Measurements from ENCODE around the gene PPM1E.
A peak's percentile ranks its signal among the peaks of the same experiment; 100 is the strongest.
"Not testable (repeated sequence)": the region's sequence is repeated elsewhere in the genome, so short reads cannot be mapped to it uniquely, and the experiment has no call there.

Gene PPM1E

DNA sequence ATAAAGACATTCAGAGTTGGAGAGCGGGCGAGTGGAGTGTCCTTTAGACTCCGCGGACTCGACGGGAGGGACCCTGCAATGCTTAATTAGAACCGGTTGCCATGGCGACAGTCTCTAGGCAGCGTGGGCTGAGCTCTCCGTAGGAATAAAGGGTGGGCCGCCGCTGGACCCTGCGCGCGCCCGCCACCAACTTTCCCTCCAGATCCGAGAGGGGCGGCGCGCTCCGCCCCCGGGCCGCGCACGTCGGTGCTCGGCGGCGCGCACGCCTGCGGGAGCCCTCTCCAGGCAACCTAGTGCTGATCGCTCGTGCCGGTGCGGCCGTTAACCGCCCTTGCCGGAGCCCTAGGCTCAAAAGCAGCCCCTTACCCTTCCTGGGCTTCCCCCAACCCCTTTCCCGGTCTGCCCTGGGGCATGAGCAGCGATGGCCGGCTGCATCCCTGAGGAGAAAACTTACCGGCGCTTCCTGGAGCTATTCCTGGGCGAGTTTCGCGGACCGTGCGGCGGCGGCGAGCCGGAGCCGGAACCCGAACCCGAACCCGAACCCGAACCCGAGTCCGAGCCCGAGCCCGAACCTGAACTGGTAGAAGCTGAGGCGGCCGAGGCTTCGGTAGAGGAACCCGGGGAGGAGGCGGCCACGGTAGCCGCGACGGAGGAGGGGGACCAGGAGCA is at the start of gene PPM1E:
TSS of gene PPM1E (plus strand) at position 278 of the 669 bp plus-strand sequence.
- DNase-seq = peak; percentile 79

DNA sequence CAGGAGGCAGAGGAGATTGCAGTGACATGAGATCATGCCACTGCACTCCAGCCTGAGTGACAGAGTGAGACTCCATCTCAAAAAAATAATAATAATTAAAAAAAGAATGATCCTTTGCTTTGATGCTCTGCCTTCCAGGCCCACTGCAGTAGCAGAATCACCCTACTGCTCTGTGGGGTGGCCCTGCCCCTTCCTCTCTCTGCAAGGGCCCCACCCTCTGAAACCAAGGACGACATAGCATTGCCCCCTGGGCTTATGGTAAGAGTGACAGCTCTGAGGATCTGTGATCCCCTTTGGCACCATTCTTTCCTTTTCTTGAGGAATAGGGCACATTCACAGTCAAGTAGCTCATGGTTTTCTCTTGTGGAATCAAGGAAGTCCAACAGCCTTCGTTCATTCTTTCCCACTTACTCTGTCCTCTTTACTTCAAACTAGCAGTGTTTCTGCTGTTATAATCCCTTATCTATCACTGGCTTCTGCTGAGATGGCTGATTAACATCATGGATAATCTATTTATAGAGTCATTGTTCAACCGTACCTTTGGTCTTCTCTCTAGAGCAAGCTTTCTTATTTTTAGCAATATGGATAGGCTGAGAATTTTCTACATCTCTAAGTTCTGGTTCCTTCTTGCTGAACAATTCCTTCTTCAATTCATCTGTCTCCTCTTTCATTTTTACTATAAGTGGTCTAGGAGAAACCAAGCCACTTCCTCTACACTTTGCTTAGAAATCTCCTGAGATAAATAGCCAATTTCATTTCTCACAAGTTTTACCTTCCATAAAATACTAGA is 49.1 kb upstream of the PPM1E start:
- DNase-seq = no peak

DNA sequence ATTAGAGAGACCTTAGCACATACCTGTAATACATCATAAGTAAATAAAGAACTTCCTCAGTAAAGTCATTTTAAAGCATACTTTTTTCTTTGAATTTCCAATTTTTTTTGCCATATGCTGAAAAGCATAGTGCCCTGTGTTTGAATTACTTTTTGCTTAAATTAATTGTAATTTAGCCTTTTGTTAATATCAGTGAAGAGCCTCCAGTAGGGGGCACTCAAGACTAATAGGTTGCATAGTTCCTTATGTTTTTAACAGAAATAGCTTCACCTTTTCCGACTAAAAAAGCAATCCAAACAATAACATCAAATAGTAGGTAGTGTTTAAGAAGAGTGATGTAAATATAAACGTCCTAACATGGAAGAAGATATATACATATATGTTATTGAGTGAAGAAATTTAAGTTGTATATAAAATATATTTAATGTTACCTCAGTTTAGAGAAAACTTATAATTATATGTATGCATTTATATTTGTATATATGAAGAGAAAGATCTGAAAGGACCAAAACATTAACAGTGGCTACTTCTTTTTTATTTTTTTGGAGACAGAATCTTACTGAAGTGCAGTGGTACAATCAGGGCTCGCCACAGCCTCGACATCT is 44.6 kb upstream of the PPM1E start:
- DNase-seq = peak; percentile 4

DNA sequence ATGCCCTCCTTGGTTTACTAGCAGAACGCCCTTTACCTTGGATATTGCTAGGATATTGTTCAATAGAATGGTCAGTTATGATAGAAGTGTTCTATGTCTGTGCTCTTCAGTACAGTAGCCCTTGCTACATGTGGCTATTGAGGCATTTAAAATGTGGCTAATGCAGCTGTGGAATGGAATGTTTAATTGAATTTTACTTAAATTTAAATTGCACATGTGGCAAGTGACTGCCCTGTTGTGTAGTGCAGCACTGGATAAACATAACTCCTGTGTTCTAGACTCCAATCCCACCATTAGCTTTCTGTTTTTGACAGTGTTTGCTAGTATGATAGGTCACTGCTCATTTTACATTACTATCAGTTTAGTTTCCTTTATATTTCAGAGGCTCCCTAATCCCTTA is 33.4 kb upstream of the PPM1E start:
- no peak for DNase-seq

DNA sequence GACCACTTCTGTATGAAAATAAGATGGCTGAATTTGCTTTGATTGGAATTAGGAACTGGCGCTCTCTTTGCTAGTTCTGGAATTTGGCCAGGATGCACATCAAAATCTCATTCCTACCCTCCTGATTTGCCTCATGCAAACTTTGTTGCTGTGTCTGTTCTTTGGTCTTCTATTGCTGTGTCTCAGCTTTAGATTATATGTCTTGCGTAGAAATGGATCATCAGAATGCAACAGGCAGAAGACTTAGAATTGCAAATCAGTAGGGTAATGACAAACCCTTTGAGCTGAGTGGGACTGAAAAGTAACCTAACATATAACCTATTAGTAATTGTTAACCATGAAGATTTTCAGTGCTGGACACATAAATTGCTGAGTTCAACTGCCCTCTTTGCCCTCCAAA is 33.0 kb upstream of the PPM1E start:
- no peak for DNase-seq

DNA sequence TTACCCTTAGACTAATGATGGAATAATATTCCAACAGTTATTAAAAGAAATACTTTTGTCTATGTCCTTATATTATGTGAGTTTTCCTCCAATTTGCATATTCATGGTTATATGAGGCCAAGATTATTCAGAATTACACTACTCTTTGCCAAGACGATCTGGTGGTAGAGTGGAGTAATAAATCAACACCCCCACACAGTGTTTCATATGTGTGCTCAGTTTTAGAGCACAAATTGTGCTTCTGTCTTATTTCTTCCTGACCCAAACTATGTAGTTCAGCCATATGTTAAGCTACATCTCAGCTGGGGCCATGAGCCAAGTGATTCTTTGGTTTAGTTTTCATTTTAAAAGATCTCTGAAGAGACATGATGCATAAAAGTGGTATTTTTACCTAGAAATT is 26.9 kb upstream of the PPM1E start:
- DNase-seq = no peak

DNA sequence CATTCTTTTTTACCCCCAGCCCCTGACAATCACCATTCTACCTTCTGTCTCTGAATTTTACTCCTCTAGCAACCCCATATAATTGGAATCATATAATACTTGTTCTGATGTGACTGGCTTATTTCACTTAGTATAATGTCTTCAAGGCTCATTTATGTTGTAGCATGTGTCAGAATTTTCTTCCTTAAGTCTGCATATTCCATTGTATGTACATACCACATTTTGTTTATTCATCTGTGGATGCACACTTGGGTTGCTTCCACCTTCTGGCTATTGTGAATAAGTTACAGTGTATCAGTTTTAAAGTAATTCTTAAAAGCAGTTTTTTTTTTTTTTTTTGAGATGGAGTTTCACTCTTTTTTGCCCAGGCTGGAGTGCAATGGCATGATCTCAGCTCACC is 24.7 kb upstream of the PPM1E start:
- DNase-seq = no peak

DNA sequence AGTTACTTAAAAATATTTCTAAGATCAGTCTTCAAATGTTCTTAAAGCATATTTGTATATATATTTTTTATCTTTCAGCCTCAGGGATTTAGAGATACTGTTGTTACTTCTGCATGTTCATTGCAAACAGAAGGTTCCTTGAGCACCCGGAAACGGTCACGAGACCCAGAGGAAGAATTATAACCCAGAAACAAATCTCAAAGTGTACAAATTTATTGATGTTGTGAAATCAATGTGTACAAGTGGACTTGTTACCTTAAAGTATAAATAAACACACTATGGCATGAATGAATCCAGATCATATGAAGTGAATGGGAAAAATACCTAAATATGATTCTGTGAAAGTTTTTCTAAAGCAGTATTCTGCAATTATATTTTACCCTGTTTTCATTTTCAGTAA is 21.6 kb upstream of the PPM1E start:
- no peak for DNase-seq

DNA sequence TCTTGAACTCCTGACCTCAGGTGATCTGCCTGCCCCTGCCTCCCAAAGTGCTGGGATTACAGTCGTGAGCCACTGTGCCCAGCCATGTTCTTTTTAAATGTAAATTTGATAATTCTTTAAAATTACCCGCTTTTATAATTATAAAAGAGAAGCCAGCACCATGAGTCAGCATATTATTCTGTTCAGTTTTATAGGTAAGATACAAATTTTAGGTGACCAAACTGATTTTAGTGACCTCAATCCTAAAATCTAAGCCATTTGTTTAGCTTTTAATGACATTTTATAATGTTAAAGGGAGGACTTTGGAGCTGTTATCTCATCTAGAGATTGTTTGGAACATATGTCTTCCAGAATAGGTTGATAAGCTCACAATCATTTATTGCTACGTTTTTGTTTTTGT is 20.8 kb upstream of the PPM1E start:
- no peak for DNase-seq

DNA sequence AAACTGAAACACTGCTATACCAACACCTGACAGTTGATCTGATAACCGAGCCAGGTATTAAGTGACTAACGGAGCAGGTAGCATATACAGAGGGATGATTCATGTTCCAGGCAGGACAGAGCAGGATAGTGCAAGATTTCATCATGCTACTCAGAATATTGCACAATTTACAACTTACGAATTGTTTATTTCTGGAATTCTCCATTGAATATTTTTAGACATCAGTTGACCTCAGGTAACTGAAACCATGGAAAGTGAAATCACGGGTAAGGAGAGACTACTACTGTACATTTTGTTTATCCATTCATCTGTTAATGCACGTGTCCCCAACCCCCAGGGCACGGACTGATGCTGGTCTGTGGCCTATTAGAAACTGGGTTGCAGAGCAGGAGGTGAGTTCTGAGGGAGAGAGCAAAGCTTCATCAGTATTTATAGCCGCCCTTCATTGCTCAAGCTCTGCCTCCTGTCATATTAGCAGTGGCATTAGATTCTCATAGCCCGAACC is 14.5 kb upstream of the PPM1E start:
- no peak for DNase-seq

DNA sequence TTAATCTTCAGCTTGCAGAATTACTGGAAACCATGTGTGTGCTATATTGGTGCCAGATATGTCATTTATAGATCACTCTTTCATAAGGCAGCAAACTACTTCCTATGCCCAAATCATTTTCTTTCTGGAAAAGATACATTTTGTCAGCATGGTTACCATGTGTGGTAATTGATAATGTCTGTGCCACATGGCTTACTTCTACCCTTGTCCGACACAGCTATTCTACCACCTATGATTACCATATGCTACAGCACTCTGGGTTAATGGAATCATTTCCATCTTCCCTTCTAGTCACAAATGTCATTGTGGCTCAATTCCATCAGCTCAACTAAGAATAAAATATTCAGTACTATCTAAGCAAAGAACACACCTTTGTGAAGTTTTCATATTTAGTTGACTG is 8.0 kb upstream of the PPM1E start:
- DNase-seq = no peak

DNA sequence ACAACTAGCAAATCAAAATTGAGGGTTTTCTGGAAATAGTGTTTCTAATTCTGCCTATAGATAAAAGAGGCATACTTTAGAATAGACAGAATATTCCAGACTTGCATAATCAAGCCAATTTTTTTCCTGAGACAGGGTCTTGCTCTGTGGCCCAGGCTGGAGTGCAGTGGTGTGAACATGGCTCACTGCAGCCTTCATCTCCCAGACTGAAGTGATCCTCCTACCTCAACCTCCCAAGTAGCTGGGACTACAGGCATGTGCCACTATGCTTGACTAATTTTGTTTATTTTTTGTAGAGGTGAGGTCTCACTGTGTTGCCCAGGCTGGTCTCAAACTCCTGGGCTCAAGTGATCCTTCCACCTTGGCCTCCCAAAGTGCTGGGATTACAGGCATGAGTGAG is 6.0 kb upstream of the PPM1E start:
- not testable (repeated sequence) for DNase-seq

DNA sequence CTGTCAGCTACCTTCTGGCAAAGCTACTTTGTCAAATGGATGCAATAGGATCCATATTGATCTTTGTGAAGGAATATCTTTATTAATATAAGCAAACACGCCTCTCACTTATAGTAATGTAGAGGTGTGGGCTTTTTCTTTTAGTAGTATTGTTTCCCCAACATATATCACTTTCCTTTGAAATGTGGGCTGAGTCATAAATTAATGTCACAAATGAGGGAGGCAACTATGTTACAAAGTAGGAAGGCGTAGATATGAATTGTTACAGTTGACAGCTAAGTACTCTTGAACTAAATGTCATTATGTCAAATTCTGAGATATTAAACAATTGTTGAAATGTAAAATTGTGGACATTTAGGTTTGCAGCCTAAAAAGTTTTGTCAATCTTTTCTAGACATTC is 2.6 kb upstream of the PPM1E start:
- DNase-seq = no peak

DNA sequence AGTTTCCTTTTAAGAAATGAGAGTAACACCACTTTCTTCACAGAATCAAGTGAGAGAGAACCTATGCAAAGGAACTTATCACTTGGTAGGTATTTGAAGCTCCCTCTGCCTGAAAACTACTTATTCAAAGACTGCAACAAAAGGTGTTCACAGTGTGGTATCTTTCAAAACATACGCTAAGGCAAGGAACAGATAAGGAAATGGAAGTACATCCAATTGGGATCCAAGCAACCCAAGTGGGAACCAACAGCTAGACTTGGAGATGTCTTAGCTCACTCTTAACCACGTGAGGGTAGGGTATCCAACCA is 431 bp upstream of the PPM1E start:
- no peak for DNase-seq

DNA sequence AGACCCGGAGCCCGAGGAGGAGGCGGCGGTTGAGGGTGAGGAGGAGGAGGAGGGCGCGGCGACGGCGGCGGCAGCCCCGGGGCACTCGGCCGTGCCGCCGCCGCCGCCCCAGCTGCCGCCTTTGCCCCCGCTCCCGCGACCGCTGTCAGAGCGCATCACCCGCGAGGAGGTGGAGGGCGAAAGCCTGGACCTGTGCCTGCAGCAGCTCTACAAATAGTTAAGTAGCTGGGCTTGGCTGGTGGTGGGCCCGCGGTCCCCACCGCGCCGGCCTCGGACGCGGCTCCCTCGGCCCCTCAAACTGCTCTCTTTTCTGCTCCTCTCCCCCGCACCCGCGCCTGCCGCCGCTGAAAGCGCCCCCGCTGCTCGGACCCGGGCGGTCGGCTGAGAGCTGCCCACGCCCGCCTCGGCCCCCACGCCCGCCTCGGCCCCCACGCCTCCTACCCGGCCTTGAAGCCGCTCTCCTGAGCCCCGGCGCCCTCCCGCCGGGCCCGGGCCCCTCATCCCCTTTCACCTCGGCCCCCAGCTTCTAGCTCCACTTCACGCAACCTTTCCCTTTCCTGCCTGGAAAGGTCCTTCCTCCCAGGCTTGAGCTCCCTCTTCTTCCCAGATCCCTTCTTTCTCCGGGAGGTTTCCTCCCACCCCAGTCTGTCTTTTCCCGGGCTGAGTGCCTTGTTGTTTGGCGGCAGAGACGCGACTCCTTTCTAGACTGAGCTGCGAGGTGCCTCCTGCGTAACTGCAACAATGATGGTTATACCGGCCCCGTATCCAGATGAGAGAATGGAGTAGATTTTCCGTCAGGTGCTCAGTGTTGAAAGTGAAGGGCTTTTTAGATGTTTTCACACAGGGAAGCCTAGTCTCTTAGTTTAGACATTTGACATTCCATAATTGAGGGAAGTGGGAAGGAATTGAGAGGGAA is 850 bp downstream of the PPM1E start:
- no peak for DNase-seq

DNA sequence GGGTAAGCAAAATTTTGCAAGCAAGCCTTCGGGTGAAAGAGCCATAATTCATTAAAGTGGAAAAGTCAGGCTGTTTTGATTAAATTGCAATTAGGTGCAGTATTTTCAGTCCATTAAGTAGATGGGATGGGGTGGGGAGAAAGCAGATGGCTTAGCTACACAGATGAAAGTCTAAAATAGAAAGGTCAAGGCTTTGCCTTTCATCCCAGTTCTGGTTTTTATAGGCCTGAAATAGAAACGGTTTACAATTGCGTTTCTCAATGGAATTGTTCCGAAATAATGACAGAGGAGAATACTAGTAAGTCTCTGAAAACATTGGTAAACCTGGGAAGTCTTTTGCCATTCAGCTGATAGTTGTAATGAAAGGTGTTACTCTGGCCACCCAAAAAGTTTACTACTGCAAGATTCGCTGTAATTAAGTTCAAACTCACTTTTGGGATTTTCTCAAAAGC is 1.5 kb downstream of the PPM1E start:
- no peak for DNase-seq

DNA sequence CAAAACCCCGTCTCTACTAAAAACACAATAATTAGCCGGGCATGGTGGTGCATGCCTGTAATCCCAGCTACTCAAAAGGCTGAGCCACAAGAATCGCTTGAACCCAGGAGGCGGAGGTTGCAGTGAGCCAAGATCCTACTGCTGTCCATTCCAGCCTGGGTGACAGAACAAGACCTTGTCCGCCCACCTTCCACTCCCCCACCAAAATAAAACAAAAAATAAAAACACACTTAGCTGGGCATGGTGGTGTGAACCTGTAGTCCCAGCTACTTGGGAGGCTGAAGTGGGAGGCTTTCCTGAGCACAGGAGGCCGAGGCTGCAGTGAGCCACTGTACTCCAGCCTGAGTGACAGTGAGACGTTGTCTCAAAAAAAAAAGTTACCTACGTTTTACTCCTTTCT is 3.2 kb downstream of the PPM1E start:
- DNase-seq = no peak

DNA sequence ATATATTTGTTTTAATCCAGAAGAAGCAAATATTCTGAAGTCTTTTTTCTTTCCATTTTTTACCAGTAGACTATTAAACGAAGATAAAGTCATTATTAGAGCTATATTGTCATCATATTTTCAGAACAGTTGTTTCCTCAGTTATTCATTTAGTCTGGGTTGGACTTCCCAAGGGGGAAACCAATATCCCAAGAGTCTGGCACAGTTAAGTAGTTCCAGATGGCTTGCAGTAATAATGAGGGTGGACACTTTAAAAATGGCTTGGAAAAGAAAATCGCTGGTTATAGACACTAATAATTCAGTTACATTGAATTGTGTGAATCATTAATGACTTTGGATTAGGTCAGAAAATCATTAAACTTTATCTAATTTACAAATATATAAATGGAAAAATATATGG is 3.9 kb downstream of the PPM1E start:
- no peak for DNase-seq

DNA sequence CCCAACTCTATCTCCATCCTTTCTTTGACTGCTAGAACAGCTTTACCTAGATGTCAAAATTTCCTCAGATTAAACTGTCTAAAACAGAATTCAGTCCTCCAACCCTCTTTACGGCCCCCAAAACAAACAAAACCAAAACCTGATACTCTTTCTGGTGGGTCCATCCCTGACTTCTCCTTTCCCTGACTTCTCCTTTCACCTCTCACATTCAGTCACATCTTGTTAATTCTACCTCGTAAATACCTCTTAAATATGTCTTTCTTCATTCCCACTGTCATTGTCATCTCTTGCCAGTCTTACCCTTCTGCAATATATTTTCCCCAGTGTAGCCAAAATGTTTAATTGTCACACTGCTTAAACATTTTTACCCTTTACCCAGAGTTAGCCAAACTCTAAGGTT is 4.6 kb downstream of the PPM1E start:
- DNase-seq = no peak

DNA sequence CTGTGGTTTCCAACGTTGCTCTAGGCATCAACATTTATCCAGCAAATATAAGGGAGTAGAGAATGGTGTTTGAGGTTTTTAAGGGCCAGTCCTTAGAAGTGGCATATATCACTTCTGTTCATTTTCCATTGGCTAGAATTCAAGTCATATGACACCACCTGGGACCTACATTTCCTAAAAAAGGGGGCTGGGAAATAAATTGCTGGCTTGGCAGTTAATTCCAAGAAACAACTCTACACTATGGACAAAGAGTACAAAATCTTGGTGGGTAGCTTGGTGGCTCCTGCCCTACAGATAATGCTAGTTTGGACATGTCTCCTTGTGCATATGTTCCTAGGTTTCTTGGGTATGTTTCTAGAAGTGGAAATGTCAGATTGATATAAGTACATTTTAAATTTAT is 7.6 kb downstream of the PPM1E start:
- no peak for DNase-seq

DNA sequence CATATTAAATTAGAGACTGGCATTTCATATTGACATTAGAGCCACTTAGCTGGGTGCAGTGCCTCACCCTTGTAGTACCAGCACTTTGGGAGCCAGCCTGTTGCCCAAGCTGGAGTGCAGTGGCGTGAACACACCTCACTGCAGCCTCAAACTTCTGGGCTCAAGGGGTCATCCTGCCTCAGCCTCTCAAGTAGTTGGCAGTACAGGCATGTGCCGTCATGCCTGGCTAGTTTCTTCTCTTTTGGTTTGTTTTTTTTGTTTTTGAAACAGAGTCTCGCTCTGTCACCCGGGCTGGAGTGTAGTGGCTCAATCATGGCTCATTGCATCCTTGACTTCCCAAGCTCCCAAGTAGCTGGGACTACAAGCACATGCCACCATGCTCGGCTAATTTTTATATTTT is 8.7 kb downstream of the PPM1E start:
- no peak for DNase-seq

DNA sequence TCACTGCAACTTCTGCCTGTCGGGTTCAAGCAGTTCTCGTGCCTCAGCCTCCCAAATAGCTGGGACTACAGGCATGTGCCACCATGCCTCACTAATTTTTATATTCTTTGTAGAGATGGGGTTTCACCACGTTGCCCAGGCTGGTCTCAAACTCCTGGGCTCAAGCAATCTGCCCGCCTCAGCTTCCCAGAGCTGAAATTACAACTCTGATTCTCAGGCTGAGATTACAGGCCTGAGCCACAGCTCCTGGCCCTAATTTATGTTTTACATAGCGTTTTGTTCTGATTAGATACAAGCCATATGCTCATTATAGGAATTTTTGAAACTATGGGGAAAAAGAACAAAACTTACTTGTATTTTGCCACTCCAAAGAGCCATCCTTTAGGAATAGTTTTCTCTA is 22.8 kb downstream of the PPM1E start:
- DNase-seq = not testable (repeated sequence)

DNA sequence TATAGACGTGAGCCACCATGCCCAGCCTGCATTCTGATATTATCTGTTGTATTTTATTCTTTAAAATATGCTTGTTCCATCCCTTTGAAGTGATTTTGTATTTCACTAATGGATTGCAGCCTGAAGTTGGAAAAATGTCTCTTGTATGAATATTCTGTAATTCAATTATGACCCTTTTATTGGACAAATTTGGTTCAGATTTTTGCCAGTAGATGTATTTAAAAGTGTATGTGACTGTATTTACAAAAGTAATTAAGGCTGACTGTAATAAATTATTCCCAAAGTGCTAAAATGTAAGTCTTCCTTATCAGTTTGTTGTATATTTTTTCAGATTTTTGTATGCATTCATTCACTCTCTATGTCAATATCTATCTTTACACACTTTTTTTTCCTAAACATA is 23.8 kb downstream of the PPM1E start:
- DNase-seq = no peak

All from NCI-H1417 treated with DMSO at 0.1 percent for 48 hours (cell line).